ENCODE results near the gene GRIP2.

GRIP2 gene

GRCh38 chr3:14450506-14450905 is 89.6 kb downstream of the GRIP2 start:
- DNase-seq, result no peak

- DNase-seq, result no peak
Observed at GRCh38 chr3:14448756-14449727, 91.1 kb downstream of the GRIP2 start.

- DNase-seq, result no peak
Observed at GRCh38 chr3:14448063-14448462, 92.1 kb downstream of the GRIP2 start.

- DNase-seq, result no peak
Observed at GRCh38 chr3:14446988-14447570, 93.1 kb downstream of the GRIP2 start.

GRCh38 chr3:14445773-14446172 is 94.4 kb downstream of the GRIP2 start:
- no peak for DNase-seq

GRCh38 chr3:14444380-14444779 is 95.8 kb downstream of the GRIP2 start:
- DNase-seq, result no peak

GRCh38 chr3:14441920-14442300 is 98.2 kb downstream of the GRIP2 start:
- DNase-seq, result no peak

- DNase-seq, result no peak
Observed at GRCh38 chr3:14441240-14441919, 98.8 kb downstream of the GRIP2 start.

- DNase-seq, result no peak
Observed at GRCh38 chr3:14440531-14441239, 99.5 kb downstream of the GRIP2 start.

- DNase-seq, result peak in 1 of 2 experiments; percentile 21
Observed at GRCh38 chr3:14440168-14440518, 100.0 kb downstream of the GRIP2 start.

- peak; percentile 84 to 86 for DNase-seq
Observed at GRCh38 chr3:14439501-14440167, 100.5 kb downstream of the GRIP2 start.
